Vagina (tissue), 2 donors: ENCODE data around the gene PDXK.

Experiments
- POLR2A ChIP-seq, 2 donors: fragments of 450-650 bp; IDR thresholded peaks; one replicate each; pipeline ENCODE4 v1.6.1; 2017; ENCODE audit warnings: antibody characterized with exemption in 2 of 2, mild to moderate bottlenecking in 2 of 2, moderate library complexity in 2 of 2
- TF ChIP-seq, protein P1 (sequence below), 3 experiments: fragments of 450-650 bp in 2 of 3; fragments of 200-600 bp in 1 of 3; sonication (generic) in 1 of 3; IDR thresholded peaks; one replicate each; pipeline ENCODE4 v1.5.1; 2017 to 2019; ENCODE audit warnings: antibody characterized with exemption in 3 of 3, mild to moderate bottlenecking in 2 of 3, moderate library complexity in 2 of 3

DNA sequence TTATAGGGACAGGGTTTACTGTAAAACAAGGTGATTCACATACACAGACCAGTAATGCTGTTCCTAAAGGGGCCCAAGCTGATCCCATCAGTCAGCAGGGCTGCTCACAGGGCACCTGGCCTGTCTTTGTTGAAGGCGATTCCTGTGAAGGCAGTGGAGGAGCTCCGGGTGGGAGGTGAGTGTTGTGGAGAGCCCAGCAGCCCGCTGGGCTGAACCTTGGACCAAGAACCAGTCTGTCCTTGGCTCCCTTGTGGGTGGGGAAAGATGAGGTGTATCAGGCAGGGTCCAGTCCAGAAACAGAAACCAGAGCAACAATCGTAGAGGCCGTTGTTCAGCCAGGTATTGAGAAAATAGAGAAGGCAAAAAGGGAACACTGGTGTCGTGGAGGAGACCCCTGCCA is 12.5 kb downstream of the PDXK start:
- TF ChIP-seq, protein P1, sequence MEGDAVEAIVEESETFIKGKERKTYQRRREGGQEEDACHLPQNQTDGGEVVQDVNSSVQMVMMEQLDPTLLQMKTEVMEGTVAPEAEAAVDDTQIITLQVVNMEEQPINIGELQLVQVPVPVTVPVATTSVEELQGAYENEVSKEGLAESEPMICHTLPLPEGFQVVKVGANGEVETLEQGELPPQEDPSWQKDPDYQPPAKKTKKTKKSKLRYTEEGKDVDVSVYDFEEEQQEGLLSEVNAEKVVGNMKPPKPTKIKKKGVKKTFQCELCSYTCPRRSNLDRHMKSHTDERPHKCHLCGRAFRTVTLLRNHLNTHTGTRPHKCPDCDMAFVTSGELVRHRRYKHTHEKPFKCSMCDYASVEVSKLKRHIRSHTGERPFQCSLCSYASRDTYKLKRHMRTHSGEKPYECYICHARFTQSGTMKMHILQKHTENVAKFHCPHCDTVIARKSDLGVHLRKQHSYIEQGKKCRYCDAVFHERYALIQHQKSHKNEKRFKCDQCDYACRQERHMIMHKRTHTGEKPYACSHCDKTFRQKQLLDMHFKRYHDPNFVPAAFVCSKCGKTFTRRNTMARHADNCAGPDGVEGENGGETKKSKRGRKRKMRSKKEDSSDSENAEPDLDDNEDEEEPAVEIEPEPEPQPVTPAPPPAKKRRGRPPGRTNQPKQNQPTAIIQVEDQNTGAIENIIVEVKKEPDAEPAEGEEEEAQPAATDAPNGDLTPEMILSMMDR (IDR thresholded peaks at IDR 0.05), result no peak
- no peak for TF ChIP-seq POLR2A (IDR thresholded peaks at IDR 0.05)
